SH-SY5Y (cell line): Measurements from ENCODE around the gene MADD.

Experiments used
- GATA2 ChIP-seq: IDR thresholded peaks from 2 replicates; pipeline ENCODE4 v1.6.1; 2011; ENCODE audit warnings: mild to moderate bottlenecking, low read depth, low read length
- GATA3 ChIP-seq: IDR thresholded peaks from 2 replicates; pipeline ENCODE4 v1.6.1; 2011; ENCODE audit warnings: low read depth, mild to moderate bottlenecking, low read length, moderate library complexity

MADD gene

DNA sequence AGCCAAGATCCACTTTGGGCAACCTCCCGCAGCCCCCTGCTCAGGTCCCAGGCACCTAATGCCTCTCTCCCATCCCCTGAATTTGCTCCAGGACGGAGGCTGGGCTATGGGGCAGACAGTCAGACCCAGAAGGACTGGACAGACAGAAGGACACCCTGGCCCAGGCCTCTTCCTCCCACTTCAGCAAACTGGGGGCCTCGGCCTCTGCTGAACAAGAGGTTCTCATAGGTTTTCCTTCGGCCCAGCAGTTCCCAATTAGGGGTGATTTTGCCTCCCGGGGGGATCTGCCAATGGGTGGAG, 104.7 kb downstream of the MADD start:
- no peak for TF ChIP-seq GATA3
- no peak for TF ChIP-seq GATA2

DNA sequence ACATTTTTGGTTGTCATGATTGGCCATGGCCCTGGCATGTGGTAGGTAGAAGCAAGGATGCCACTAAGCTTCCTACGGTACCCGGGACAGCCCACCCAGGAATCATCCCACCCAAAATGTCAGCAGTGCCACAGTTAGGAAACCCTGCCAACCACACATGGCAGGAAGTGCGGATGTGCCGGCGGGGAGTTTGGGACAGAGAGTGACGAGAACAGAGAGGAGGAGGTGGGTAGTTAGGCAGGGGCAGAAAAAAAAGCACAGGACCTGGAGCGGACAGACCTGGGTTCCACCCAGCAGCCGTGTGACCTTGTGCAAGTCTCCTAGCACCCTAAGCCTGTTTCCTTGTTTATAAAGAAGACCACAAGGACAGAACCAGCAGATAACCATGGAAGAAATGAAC, 105.1 kb downstream of the MADD start:
- TF ChIP-seq GATA2 = no peak
- no peak for TF ChIP-seq GATA3

DNA sequence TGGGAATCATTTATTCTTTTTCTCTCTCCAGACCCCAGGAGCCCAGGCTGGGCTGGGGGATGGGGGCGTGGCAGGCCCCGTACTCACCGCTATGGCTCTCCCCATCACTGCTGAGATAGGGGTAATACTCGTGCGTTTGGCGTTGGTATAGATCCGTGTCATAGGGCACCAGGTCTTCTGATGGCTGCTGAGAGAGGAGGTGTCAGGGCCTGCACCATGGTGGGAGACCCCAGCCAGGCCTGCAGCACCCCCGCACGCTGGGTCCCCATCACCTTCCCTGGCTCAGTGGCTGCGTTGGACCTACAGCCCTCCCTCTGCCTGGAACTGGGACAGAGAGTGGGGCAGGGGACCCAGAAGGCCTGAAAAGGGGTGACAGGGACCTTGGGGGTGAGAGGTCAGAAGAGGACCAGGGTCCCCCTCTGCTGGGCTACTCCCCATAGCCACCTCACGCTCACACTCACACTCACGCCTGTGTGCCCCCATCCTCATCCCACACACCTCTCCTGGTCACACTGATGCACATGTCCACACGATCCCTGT, 105.7 kb downstream of the MADD start:
- TF ChIP-seq GATA3 (no peak), GATA2 (no peak)

DNA sequence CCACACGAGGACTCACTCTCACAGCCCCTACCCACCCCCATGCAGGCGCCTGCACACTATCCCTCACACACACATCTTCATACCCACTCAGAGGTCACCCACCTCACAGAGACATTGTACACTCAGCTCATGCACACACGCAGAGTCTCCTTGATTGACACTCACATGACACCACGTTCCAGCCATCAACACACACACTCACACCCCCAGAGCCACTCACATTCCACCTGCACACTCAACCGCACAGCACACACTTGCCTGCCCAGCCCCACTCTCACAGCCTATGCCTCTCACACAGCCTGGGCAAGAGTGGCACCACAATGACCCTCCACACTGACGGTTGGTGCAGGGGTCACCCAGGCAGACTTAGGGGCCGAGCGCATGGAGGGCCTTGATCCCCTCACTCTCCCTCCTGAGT, 106.2 kb downstream of the MADD start:
- no peak for TF ChIP-seq GATA2
- no peak for TF ChIP-seq GATA3

DNA sequence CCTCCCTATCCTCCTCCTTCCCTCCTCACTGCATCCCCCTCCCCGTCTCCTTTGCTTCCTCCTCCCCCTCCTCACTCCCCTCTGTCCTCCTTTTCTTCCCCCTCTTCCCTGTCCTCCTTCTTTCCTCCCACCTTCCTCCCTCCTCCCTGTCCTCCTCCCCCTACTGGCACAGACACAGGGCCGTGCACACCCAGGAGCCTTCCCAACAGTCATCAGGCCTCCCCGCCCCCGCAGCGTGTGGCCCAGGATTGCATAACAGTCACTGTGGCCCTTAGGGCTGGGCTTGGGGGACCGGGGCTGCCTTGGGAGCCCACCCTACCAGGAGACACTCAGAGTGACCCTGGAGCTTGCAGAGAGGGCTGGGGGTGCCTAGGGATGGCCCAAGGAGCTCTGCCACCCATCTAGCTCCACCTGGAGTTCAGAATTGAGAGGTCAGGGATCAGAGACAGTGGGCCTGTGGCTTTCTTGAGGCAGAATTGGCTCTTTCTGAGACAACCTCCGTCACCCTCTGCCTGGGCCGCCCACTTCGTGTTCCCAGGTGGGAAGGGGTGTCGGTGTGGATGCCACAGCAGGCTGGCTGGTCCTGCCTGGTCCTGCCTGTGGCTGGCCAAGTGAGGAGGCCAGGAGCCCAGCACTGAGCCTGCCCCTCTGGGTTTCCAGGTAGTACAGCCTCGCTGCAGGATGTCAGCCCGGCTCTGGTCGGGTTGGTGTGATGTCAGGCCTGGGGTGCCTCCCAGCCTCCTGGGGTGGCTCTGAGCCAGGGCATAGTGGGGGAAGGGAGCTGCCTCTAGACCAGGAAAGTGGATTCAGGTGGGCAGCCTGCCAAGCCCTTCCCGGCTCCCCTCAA, 106.8 kb downstream of the MADD start:
- TF ChIP-seq GATA3 = no peak
- TF ChIP-seq GATA2 = no peak

DNA sequence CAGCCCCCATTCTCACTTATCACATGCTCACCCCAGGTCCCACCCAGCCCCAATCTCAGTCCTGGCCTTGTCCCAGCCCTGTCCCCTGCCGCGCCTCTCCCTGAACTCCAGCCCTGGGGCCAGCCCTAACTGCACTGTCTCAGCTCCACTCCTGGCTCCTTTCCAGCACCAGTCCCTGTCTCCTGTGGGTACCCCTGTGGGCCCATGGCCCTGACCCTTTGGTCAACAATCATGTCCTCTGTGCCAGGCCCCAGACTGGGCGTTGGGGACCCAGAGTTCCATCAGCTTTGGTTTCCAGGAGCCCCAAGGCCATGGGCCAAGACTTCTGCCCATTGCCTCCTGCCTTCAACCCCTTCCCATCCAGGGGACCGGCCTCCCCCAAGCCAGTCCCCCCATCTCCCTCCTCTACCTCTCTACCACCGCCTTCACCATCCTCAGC, 107.7 kb downstream of the MADD start:
- TF ChIP-seq GATA2 (no peak), GATA3 (no peak)

DNA sequence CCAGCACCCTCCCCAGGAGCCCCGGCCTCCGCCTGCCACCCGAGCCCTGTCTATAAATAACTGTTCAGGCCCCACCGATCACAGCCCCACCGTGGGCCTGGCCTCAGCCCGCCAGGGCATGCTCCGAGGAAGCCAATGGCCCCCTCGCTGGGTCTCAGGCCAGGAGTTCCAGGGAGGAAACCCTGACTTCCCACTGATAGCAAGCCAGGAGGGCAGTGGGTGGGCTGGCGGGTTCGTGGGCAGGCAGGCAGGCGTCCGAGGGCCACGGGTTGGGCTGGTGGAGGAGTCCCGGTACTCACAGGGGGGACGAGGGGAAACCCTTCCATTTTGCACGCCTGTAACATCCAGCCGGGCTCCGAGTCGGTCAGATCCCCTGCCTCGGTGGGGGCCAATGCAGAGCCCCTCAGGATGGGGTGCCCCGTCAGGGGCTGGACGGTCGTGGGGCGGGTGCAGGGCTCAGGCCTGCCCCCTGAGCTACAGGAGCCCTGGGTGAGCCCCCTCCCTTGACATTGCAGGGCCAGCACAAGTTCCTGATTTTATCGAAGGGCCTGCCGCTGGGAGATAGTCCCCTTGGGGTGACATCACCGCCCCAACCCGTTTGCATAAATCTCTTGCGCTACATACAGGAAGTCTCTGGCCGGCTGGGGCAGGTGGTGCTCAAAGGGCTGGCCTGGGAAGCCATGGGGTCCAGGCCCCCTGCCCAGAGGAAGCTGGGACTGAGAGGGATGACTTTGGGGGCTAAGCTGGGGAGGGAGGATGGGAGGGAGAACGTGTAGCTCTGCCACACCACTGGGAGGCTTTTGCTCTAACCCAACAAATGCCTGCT, 108.3 kb downstream of the MADD start, which contains the start of gene SPI1:
TSS of gene SPI1 (minus strand) at position 538 of the 826 bp plus-strand sequence. CDS start at position 344, 194 bp downstream.
- TF ChIP-seq GATA2 = no peak
- TF ChIP-seq GATA3 = no peak

DNA sequence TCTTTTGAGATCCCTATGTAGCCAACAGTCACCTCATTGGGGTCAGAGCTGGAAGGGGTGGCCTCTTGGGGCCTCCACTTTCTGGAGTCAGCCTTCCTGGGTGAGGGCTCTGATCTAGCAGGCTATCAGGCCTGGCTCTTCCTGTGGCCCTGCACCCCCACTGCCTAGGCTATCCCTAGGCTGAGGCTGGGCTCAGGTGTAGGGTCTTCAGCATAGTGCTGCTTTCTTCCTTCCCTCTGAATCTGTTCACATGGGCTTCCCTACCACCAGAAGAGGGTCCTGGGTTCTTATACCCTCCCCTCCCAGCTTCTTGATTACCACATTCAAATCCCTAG, 108.9 kb downstream of the MADD start:
- TF ChIP-seq GATA3 (no peak), GATA2 (no peak)

DNA sequence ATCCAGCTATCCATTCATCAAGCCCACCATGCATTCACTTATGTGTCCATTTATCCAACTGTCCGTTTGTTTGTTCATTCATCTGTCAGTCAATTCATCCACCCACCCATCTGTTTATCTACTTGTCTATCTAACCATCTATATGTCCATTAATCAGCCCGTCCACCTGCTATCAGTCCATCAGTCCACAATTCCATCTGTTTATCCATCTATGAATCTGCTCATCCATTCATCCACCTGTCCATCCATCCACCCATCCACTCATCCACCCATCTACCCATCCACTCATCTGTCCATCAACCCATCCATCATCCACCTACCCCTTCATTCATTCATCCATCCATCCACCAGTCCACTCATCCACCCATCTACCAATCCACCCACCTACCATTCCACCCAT, 109.4 kb downstream of the MADD start:
- TF ChIP-seq GATA3 (no peak), GATA2 (no peak)
